HG02973 (cell line): ENCODE measurements around the gene KIF3C.
"Not testable (repeated sequence)": the region's sequence is repeated elsewhere in the genome, so short reads cannot be mapped to it uniquely, and the experiment has no call there.

Experiments used
- ATAC-seq: cut with Tn5 transposase; IDR thresholded peaks from one replicate; pipeline ENCODE4 v1.9.1; 2021; ENCODE audit warnings: moderate library complexity; ENCODE audit not compliant: unreplicated experiment

Gene KIF3C

GRCh38 chr2:26000561-26001082, 18.3 kb upstream of the KIF3C start:
- no peak for ATAC-seq

DNA sequence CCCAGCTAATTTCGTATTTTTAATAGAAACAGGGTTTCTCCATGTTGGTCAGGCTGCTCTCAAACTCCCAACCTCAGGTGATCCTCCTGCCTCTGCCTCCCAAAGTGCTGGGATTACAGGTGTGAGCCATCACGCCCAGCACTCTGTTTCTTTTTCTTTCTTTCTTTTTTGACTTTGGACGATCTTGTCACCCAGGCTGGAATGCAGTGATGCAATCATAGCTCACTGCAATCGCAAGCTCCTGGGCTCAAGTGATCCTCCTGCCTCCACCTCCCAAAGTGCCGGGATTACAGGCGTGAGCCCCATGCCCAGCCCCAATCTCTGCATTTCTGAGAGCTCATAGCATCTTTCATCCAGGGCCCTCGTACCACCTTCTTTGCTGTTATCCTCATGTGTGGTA, 17.1 kb upstream of the KIF3C start:
- ATAC-seq = not testable (repeated sequence)

DNA sequence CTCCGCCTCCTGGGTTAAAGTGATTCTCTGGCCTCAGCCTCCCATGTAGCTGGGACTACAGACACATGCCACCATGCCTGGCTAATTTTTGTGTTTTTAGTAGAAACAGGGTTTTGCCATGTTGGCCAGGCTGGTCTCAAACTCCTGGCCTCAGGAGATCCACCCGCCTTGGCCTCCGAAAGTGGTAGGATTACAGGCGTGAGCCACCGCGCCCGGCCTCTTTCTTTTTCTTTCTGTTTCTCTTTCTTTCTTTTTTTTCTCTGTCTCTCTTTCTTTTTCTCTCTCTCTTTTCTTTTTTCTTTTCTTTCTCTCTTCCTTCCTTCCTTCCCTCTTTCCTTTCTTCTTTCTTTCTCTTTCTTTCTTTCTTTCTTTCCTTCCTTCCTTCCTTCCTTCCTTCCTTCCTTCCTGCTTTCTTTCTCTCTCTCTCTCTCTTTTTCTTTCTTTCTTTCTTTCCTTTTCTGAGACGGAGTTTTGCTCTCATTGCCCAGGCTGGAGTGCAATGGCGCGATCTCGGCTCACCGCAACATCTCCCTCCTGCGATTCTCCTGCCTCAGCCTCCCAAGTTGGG, 16.6 kb upstream of the KIF3C start:
- ATAC-seq = not testable (repeated sequence)

DNA sequence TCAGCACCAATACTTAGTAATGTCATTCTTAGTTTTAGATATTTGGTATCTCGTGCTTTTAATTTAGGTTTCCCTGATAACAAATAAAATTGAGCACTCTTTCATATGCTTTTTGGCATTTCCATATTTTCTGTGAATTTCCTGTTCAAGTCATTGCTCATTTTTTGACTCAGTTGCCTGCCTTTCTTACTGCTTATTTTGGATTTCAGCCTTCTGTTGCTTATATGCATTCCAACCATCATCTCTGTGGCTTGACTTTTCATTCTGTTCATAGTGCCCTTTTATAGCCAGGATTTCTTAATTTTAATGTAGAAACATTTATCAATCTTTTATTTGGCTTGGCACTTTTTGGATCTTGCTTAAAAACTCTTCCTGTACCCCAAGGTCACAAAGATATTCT, 14.5 kb upstream of the KIF3C start:
- ATAC-seq = no peak

GRCh38 chr2:25994509-25994908, 12.2 kb upstream of the KIF3C start:
- ATAC-seq = no peak

DNA sequence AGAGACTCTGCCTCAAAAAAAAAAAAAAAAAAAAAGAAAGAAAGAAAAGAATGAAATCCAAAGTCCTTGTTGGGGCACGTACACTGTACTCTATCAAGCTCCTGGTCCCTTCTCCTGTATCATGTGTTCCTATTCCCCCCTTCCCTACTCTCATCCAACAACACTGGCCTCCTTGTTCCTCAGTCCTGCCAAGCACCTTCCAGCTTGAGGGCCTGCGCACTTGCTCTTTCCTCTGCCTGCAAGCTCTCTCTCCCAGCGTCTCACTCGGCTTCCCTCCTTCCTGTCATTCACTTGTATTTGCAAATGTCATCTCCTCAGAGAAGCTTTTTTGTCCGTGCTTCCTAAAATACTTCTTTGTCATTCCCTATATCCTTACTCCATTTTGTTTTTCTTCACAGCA, 10.8 kb upstream of the KIF3C start:
- ATAC-seq = no peak

DNA sequence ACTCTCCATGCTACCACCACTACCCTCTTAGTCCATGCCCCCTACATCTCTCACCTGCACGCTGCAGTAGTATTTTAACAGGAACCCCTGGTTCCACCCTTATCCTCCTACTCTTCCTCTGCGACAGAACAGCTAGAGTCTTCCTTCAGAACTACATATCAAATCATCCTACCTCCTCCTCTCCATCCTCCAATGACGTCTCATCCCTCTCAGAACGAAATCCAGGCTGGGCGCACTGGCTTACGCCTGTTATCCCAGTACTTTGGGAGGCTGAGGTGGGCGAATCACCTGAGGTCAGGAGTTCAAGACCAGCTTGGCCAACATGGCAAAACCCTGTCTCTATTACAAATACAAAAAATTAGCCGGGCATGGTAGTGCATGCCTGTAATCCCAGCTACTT, 10.3 kb upstream of the KIF3C start:
- no peak for ATAC-seq

GRCh38 chr2:25991965-25992364, 9.7 kb upstream of the KIF3C start:
- ATAC-seq = no peak

DNA sequence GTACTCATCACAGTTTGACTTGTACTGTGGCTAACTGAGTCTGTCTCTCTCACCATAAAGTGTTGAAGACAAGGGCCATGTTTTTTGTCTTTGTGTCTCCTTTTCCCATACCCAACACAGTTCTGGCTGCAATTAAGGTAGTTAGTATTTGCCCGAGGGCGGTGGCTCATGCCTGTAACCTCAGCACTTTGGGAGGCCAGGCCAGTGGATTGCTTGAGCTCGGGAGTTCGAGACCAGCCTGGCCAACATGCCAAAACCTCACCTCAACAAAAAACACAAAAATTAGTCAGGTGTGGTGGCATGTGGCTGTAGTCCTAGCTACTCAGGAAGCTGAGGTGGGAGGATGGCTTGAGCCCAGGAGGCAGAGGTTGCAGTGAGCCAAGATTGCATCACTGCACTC, 6.9 kb upstream of the KIF3C start:
- ATAC-seq = no peak

DNA sequence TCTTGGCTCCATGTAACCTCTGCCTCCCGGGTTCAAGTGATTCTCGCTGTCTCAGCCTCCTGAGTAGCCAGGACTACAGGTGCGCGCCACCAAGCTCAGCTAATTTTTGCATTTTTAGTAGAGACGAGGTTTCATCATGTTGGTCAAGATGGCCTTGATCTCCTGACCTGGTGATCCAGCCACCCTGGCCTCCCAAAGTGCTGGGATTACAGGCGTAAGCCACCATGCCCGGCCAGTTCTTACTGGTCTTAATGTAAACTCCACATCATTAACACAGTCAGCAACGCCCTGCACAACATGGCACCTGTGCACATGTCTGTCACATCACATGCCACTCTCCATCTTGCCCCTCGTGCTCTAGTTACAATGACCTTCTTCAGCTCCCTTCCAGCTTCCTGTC, 5.8 kb upstream of the KIF3C start:
- ATAC-seq = no peak

DNA sequence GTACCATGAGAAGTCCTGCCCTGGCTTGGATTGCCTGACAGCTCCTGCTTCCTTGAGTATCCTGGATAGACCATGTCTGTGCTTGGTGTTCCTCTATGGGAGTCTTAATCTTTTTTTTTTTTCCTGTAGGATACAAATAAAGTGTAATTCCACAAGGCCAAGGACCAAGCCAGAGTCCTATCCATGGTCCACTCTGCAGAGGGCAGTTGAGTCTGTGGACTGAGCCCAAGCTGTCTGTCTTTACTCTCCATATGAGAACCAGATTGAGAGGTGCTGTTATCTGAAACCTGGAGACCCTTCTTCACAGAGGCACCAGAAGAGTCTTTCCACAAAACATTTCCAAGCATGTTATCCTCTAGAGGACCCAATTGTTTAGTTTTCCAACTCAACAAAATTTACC, 1.4 kb upstream of the KIF3C start:
- ATAC-seq = no peak

- no peak for ATAC-seq
Measured at GRCh38 chr2:25982968-25983280, 627 bp upstream of the KIF3C start.

DNA sequence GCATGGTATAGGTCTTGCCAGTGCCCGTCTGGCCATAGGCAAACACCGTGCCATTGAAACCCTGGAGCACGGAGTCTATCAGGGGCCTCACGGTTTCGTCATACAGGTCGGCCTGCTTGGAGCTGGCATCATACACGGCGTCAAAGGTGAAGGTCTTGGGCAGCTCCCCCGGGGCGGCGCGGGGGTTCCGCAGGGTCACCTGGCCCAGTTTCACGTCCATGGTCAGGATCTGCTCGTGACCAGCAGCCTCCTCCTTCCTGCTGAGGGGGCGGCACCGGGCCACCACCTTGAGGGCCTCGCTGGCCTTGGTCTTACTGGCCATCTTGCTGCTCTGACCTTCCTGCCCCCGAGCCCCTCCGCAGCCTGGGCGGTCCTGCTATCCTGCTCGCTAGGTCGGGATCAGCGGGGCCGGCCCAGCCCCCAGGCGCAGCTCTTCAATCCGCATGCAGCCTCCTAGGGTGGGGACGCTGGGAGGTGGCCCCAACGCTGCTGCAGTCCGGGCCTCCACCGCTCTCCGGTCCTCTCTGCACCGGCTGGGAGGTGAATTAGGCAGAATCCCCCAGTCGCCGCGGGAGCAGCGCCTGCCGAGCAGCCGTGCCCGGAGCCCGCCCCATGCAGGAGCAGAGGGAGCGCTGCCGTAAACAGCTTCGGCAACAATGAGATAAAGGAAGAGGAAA, 563 bp downstream of the KIF3C start:
- peak; percentile 20 for ATAC-seq

DNA sequence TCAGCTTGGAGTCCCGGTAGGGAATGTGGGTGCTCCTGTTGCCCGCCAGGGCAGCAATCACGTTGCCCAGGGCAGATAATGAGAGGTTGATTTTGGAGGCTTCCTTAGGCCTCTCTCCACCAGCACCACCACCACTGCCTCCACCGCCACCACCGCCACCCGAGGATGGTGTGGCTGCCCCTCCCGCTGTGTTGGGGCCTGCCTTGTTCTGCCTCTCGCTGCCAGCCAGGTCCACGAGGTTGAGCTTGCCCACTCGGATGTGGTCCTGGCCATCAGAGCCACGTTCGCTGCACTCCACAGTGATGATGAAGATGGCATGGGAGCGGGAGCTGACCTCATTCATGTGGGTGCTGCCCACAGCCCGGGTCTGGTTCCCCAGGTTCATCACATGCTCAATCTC, 1.3 kb downstream of the KIF3C start:
- ATAC-seq = no peak

- no peak for ATAC-seq
Measured at GRCh38 chr2:25980076-25980887, 2.0 kb downstream of the KIF3C start.

- no peak for ATAC-seq
Measured at GRCh38 chr2:25979001-25979400, 3.3 kb downstream of the KIF3C start.

DNA sequence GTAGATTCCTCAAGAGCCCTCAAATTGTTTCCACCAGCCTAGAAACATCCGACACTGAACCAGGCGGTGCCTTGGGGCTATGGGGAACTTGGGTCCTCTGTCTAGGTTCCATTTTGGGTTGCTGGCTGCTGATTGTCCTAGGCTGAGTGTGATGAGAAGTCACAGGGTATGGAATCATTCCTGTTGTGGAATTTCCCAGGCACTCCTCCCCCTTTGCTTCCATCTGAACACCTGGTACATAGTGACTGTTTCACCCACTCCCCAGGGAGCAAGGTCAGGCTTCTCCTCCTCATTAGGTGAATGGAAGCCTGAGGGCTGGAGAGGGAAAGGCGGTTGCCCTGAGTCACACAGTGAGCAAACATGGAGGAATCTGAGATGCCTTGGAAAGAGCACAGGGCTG, 4.5 kb downstream of the KIF3C start:
- ATAC-seq = no peak

GRCh38 chr2:25976983-25977741, 5.1 kb downstream of the KIF3C start:
- no peak for ATAC-seq

GRCh38 chr2:25972049-25972823, 10.1 kb downstream of the KIF3C start:
- no peak for ATAC-seq

DNA sequence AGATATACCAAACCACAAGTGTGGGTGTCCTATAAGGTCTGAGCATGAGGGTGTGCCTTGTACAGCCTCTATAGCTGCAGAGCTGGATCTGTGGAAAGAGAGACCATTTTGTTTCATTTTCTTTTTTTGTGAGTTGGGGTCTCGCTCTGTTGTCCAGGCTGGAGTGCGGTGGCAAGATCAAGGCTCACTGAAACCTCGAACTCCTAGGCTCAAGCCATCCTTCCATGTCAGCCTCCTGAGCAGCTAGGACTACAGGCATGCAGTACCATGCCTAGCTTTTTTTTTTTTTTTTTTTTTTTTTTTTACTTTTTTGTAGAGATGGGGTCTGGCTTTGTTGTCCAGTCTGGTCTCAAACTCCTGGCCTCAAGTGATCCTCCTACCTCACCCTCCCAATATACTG, 10.7 kb downstream of the KIF3C start:
- ATAC-seq = no peak
